GM12878 (cell line): Measurements from ENCODE around the gene VANGL2. TPM values are rescaled to one million over a fixed set of nuclear protein-coding genes. Genes with fewer than 3 reads are reported as not detected.

Experiments used
- BCL11A ChIP-seq: IDR thresholded peaks from 2 replicates; pipeline ENCODE4 v1.6.1; 2011; ENCODE audit warnings: low read depth, low read length
- CHD4 ChIP-seq: fragments of 200-600 bp; sonication (generic); IDR thresholded peaks from 2 replicates; pipeline ENCODE4 v1.6.1; 2016; ENCODE audit warnings: mild to moderate bottlenecking
- CREM ChIP-seq: IDR thresholded peaks from 2 replicates; pipeline ENCODE4 v1.6.1; 2014; ENCODE audit warnings: antibody characterized with exemption, low read depth
- CUX1 ChIP-seq: IDR thresholded peaks from 2 replicates; pipeline ENCODE4 v1.6.1; 2012; ENCODE audit warnings: improper control_type of control experiment, low read depth, low read length; ENCODE audit not compliant: insufficient replicate concordance
- EP300 ChIP-seq, 2 experiments: fragments of 150-350 bp in 1 of 2; IDR thresholded peaks; 2 replicates each; pipeline ENCODE4 v1.6.1; 2011 to 2012; ENCODE audit warnings: low read depth in 2 of 2, low read length in 2 of 2, borderline replicate concordance in 1 of 2, improper control_type of control experiment in 1 of 2, inconsistent platforms in 1 of 2; ENCODE audit not compliant: control insufficient read depth in 1 of 2
- EZH2 ChIP-seq: IDR thresholded peaks from 2 replicates; pipeline ENCODE4 v1.6.1; 2012; ENCODE audit warnings: low read depth, mild to moderate bottlenecking, control low read depth, inconsistent platforms, low read length, borderline replicate concordance; ENCODE audit not compliant: control insufficient read depth
- IKZF2 ChIP-seq, 2 experiments: fragments of 450-650 bp; IDR thresholded peaks; 2 replicates each; pipeline ENCODE4 v1.6.1; 2017; ENCODE audit warnings: mild to moderate bottlenecking in 2 of 2, moderate library complexity in 2 of 2
- KLF5 ChIP-seq: fragments of 450-650 bp; IDR thresholded peaks from 2 replicates; pipeline ENCODE4 v1.6.1; 2014; ENCODE audit warnings: mild to moderate bottlenecking; ENCODE audit not compliant: partially characterized antibody
- NBN ChIP-seq: fragments of 450-650 bp; IDR thresholded peaks from 2 replicates; pipeline ENCODE4 v1.6.1; 2016
- NFYA ChIP-seq: IDR thresholded peaks from 2 replicates; pipeline ENCODE4 v1.6.1; 2011; ENCODE audit warnings: low read depth, mild to moderate bottlenecking, low read length, improper control_type of control experiment, borderline replicate concordance
- PKNOX1 ChIP-seq: fragments of 450-650 bp; IDR thresholded peaks from 2 replicates; pipeline ENCODE4 v1.6.1; 2016; ENCODE audit warnings: mild to moderate bottlenecking
- PML ChIP-seq: IDR thresholded peaks from 2 replicates; pipeline ENCODE4 v1.6.1; 2012; ENCODE audit warnings: low read length, inconsistent platforms
- SUPT20H ChIP-seq: IDR thresholded peaks from 2 replicates; pipeline ENCODE4 v1.6.1; 2011; ENCODE audit warnings: low read depth, mild to moderate bottlenecking, low read length, moderate library complexity, borderline replicate concordance; ENCODE audit not compliant: control insufficient read depth
- TARDBP ChIP-seq: IDR thresholded peaks from 2 replicates; pipeline ENCODE4 v1.6.1; 2016; ENCODE audit warnings: borderline replicate concordance
- TCF3 ChIP-seq: IDR thresholded peaks from 2 replicates; pipeline ENCODE4 v1.6.1; 2012; ENCODE audit warnings: low read depth, mild to moderate bottlenecking, low read length, borderline replicate concordance; ENCODE audit not compliant: insufficient read depth
- TCF7 ChIP-seq: IDR thresholded peaks from 2 replicates; pipeline ENCODE4 v1.6.1; 2014; ENCODE audit warnings: antibody characterized with exemption, borderline replicate concordance
- ZNF384 ChIP-seq: IDR thresholded peaks from 2 replicates; pipeline ENCODE4 v1.6.1; 2012; ENCODE audit warnings: low read depth, mild to moderate bottlenecking, low read length, improper control_type of control experiment, borderline replicate concordance
- ZZZ3 ChIP-seq: IDR thresholded peaks from 2 replicates; pipeline ENCODE4 v1.6.1; 2011; ENCODE audit warnings: low read depth; ENCODE audit not compliant: control insufficient read depth, insufficient read length
- polyA plus RNA-seq, 11 experiments: library from polyadenylated mRNA; depleted of rRNA in 4 of 11; unstranded in 6 of 11; stranded (reverse) in 5 of 11; fragments of >200 nt; fragmentation: Nextera tagmentation in 4 of 11; fragmentation: Illumina TruSeq in 1 of 11; extraction: Ambion mirVana in 4 of 11; extraction: Trizol in 1 of 11; gene quantifications; 1 replicate in 1 of 11; 2 replicates in 10 of 11; pipeline versions ENCODE4 v1.2.1 to v1.2.3, GENCODE V29; 2011 to 2016; ENCODE audit warnings: inconsistent platforms in 2 of 11, missing spikeins in 2 of 11, low read depth in 1 of 11
- total RNA-seq, 4 experiments: library from RNA; depleted of rRNA in 3 of 4; stranded (reverse); fragments of >200 nt in 3 of 4; fragmentation: Illumina TruSeq in 1 of 4; extraction: Trizol in 1 of 4; gene quantifications; 2 replicates each; pipeline versions ENCODE4 v1.2.1 to v1.2.3, GENCODE V29; 2013 to 2021
- TF ChIP-seq, protein P1 (sequence below): fragments of 450-650 bp; IDR thresholded peaks from 2 replicates; pipeline ENCODE4 v1.6.1; 2017; ENCODE audit warnings: low read depth, mild to moderate bottlenecking, moderate library complexity

VANGL2 gene
- total and polyA plus RNA-seq, 10 of the 15 experiments (the other 5 are each of a cell fraction or from before 2014, with no cell fraction given), result 0.10 to 5.0 (median 0.27) TPM

DNA sequence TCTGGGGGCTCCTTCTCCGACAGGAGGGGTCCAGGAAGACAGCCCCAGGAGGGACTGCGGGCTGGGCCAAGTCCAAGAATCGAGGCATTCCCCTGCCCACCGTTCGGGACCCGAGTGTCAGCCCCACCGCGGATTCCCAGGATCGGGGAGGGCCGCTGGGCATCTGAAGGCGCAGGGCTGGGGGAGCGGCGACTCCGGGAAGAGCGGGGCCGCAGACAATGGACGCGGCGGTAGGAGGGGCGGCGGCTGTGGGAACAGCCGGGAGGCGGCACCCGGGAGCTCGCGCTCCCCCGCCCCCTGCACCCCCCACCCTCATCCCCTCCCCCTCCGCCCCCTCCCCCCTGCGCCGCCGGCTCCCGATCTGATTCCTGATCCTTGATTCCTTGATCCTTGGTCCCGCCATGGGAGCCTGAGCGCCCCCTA lies at the start of gene VANGL2 (continued):
- TF ChIP-seq CUX1 (no peak), BCL11A (no peak), PKNOX1 (no peak), CHD4 (no peak), KLF5 (no peak), EZH2 (no peak), CREM (peak; percentile 35; the same call in 1 of the 2 replicates), IKZF2 (IDR thresholded peaks at IDR 0.05) (peak; percentile 48 to 59; a peak in 2 of 4 replicates), NBN (0 out of 2 replicates have a peak, but pooled peaks have one; percentile 16), ZZZ3 (no peak), TCF7 (no peak), TCF3 (no peak), EP300 (IDR thresholded peaks at IDR 0.05; ENCODE audit: borderline replicate concordance in 1 of 2, control insufficient read depth in 1 of 2, low read depth in 2 of 2, low read length in 2 of 2) (peak in 1 of 2 experiments; percentile 100; a peak in 2 of 4 replicates), PML (no peak), NFYA (no peak), TARDBP (no peak), ZNF384 (no peak), SUPT20H (peak; percentile 23; the same call in 1 of the 2 replicates)
- TF ChIP-seq, protein P1, sequence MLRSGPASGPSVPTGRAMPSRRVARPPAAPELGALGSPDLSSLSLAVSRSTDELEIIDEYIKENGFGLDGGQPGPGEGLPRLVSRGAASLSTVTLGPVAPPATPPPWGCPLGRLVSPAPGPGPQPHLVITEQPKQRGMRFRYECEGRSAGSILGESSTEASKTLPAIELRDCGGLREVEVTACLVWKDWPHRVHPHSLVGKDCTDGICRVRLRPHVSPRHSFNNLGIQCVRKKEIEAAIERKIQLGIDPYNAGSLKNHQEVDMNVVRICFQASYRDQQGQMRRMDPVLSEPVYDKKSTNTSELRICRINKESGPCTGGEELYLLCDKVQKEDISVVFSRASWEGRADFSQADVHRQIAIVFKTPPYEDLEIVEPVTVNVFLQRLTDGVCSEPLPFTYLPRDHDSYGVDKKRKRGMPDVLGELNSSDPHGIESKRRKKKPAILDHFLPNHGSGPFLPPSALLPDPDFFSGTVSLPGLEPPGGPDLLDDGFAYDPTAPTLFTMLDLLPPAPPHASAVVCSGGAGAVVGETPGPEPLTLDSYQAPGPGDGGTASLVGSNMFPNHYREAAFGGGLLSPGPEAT, result 0 out of 2 replicates have a peak, but pooled peaks have one; percentile 25
